DND-41 (cell line): Measurements from ENCODE around the gene MCRIP2.
"Not testable (repeated sequence)": the region's sequence is repeated elsewhere in the genome, so short reads cannot be mapped to it uniquely, and the experiment has no call there.

ENCODE experiments used
- ATAC-seq: fragments of 200-7000 bp; cut with Tn5 transposase; 3 replicates; pipeline ENCODE4 v1.9.1; 2021; ENCODE audit warnings: low read depth; ENCODE audit not compliant: insufficient read depth
- DNase-seq: peaks from one replicate; pipeline ENCODE4 v3.0.0-alpha.2; 2020
- H2AFZ ChIP-seq: 2 replicates; pipeline ENCODE4 v1.6.0; 2012; ENCODE audit warnings: low read depth, low read length
- H3K27ac ChIP-seq: 2 replicates; pipeline ENCODE4 v1.5.1; 2012; ENCODE audit warnings: low read length, inconsistent platforms
- H3K27me3 ChIP-seq: fragments of 200-600 bp; sonication (generic); 2 replicates; pipeline ENCODE4 v1.6.0; 2012; ENCODE audit warnings: low read length, mild to moderate bottlenecking, inconsistent platforms; ENCODE audit not compliant: insufficient read depth, poor library complexity
- H3K36me3 ChIP-seq: 2 replicates; pipeline ENCODE4 v1.5.1; 2012; ENCODE audit warnings: low read length, inconsistent platforms; ENCODE audit not compliant: insufficient read depth
- H3K4me1 ChIP-seq: 2 replicates; pipeline ENCODE4 v1.5.1; 2012; ENCODE audit warnings: mild to moderate bottlenecking, low read length; ENCODE audit not compliant: insufficient read depth
- H3K4me2 ChIP-seq: 2 replicates; pipeline ENCODE4 v1.6.0; 2012; ENCODE audit warnings: mild to moderate bottlenecking, moderate library complexity, low read length, inconsistent platforms; ENCODE audit not compliant: insufficient read depth
- H3K4me3 ChIP-seq, 2 experiments: fragments of 200-600 bp in 1 of 2; shearing (Covaris generic) in 1 of 2; 2 replicates each; pipeline ENCODE4 v1.5.1; 2012 to 2016; ENCODE audit warnings: inconsistent platforms in 2 of 2, low read length in 2 of 2, mild to moderate bottlenecking in 2 of 2, low read depth in 1 of 2, moderate library complexity in 1 of 2
- H3K79me2 ChIP-seq: 2 replicates; pipeline ENCODE4 v1.6.0; 2012; ENCODE audit warnings: low read length, inconsistent platforms; ENCODE audit not compliant: insufficient read depth
- H3K9ac ChIP-seq: 2 replicates; pipeline ENCODE4 v1.6.0; 2012; ENCODE audit warnings: low read depth, mild to moderate bottlenecking, inconsistent platforms, low read length, moderate library complexity
- H3K9me3 ChIP-seq: 2 replicates; pipeline ENCODE4 v1.5.1; 2012; ENCODE audit warnings: low read length, moderate library complexity, mild to moderate bottlenecking, inconsistent platforms; ENCODE audit not compliant: insufficient read depth, severe bottlenecking
- H4K20me1 ChIP-seq: 2 replicates; pipeline ENCODE4 v1.6.0; 2012; ENCODE audit warnings: low read length; ENCODE audit not compliant: insufficient read depth
- CTCF ChIP-seq: IDR thresholded peaks from 2 replicates; pipeline ENCODE4 v1.5.1; 2012; ENCODE audit warnings: borderline replicate concordance, low read length, moderate library complexity, mild to moderate bottlenecking; ENCODE audit not compliant: poor library complexity, severe bottlenecking; ENCODE audit errors: extremely low read depth
- EZH2 ChIP-seq: IDR thresholded peaks from 3 replicates; pipeline ENCODE4 v1.6.1; 2012; ENCODE audit warnings: borderline replicate concordance, low read depth, mild to moderate bottlenecking, moderate library complexity, low read length, inconsistent platforms; ENCODE audit not compliant: severe bottlenecking

The MCRIP2 gene

DNA sequence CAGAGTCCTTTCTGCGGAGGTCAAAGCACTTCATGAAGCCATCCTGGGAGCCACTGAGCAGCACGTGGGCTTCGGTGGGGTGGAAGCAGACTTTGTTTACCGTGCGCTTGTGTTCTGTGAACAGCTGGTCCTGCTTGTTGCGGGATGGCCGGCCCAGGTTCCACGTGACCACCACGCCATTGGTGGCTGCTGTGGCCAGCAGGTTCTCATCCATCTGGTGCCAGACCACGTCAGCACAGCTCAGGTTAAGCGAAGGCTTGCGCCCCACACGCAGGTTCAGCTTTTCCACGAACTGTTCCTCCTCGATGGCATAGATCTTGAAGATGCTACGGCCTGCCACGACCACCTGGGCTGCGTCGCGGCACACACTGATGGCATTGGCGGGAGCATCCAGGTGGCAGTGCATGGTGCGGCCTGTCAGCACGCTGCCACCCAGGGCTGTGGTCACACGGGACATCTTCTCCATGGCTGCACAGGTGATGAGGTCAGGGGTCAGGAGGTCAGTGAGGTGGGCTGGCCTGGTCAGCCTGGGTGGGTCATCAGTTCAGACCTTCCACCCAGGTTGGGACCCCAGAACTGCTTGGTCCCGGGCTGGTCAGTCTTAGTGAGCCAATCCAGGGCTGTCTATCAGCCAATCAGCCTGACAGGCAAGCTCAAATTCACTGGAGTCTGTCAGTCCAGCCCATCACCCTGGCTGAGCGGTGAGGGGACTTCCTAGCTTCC, 47.7 kb downstream of the MCRIP2 start:
- peaks cover 49% of the 10 kb centered on the region for H3K4me1 ChIP-seq
- H3K9ac ChIP-seq, result peak overlapping the region; percentile 80
- H3K79me2 ChIP-seq, result peaks cover 20% of the 10 kb centered on the region
- peaks cover 13% of the 10 kb centered on the region; the same call in 1 of the 2 replicates for H4K20me1 ChIP-seq
- DNase-seq (no peak), ATAC-seq (no peak)
- no peaks in the 10 kb centered on the region for H3K27me3 ChIP-seq
- H3K4me3 ChIP-seq, result peak overlapping the region; percentile 73 to 84
- no peaks in the 10 kb centered on the region for H3K9me3 ChIP-seq
- peak overlapping the region; percentile 94 for H3K4me2 ChIP-seq
- no peak for TF ChIP-seq EZH2
- no peak for TF ChIP-seq CTCF
- peak overlapping the region; percentile 83 for H3K27ac ChIP-seq
- peaks cover 37% of the 10 kb centered on the region for H3K36me3 ChIP-seq
- H2AFZ ChIP-seq, result peak overlapping the region; percentile 78; the same call in 1 of the 2 replicates

DNA sequence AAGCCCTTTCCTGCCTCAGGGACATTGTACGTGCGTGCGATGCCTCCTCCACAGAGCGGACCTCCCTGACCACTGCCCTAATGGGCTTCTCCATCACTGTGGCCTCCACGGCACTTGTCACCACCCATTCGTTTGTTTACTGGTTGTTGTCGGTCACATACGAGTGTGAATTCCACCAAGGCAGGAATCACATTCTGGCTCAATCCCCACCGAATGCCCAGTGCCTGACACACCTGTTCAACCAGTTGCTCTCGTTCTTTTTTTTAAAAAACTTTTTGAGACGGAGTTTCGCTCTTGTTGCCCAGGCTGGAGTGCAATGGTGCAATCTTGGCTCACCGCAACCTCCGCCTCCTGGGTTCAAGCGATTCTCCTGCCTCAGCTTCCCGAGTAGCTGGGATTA, 49.6 kb downstream of the MCRIP2 start:
- H3K9ac ChIP-seq, ATAC-seq, H3K4me3 ChIP-seq, DNase-seq, H3K4me2 ChIP-seq, H3K27me3 ChIP-seq, H3K9me3 ChIP-seq, H3K27ac ChIP-seq: not testable (repeated sequence)
- H4K20me1 ChIP-seq, result peaks cover 13% of the 10 kb centered on the region; the same call in 1 of the 2 replicates
- peaks cover 30% of the 10 kb centered on the region for H3K4me1 ChIP-seq
- H3K36me3 ChIP-seq, result peaks cover 19% of the 10 kb centered on the region
- H2AFZ ChIP-seq, result peak overlapping the region; percentile 78; the same call in 1 of the 2 replicates
- H3K79me2 ChIP-seq, result peaks cover 20% of the 10 kb centered on the region

DNA sequence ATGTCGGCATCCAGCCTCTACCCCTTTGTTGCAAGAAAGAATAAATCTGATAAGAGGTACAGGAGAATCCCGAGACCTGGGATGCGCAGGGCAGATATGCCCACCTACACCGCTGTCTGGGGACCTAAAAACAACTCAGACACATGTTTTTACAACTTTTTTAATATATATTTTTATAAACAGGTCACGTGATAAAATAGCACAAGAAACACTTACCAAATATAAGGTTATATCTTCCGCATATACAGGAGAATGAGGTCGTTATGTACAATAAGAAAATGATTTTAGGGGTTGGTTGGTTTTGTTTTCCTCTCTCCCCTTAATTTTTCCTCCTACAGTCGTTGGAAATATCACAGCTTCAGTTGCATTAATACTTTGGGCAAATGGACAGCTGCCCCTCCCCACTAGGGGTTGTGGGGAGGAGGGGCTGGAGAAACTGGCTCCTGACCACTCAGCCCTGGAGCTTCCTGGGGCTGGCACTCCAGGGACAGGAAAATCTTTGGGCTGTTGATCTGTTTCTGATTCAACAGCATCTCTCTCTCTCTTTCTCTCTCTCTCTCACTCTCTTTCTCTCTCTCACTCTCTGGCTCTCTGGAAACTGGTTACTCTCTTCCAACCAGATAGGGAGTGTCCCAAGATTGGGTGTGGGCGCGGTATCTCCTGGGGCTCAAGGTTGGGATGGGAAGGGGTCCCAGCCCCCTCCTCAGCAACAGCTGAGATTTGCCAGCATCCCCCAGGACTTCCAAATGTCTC, 50.9 kb downstream of the MCRIP2 start:
- Histone ChIP-seq H3K9me3 (no peaks in the 10 kb centered on the region), H4K20me1 (peaks cover 11% of the 10 kb centered on the region; the same call in 1 of the 2 replicates), H3K9ac (no peak overlapping the region), H3K36me3 (peaks cover 6% of the 10 kb centered on the region), H3K4me3 (no peak overlapping the region), H3K4me1 (peaks cover 29% of the 10 kb centered on the region), H3K27ac (no peak overlapping the region), H2AFZ (no peak overlapping the region), H3K4me2 (no peak overlapping the region), H3K79me2 (peaks cover 16% of the 10 kb centered on the region), H3K27me3 (no peaks in the 10 kb centered on the region)
- no peak for TF ChIP-seq CTCF
- TF ChIP-seq EZH2, result no peak
- no peak for DNase-seq
- ATAC-seq, result no peak

- H3K27me3 ChIP-seq, result no peaks in the 10 kb centered on the region
- no peaks in the 10 kb centered on the region for H3K36me3 ChIP-seq
- H3K4me3 ChIP-seq, result no peak overlapping the region
- H4K20me1 ChIP-seq, result peaks cover 3% of the 10 kb centered on the region; the same call in 1 of the 2 replicates
- no peak for TF ChIP-seq CTCF
- no peak for TF ChIP-seq EZH2
- ATAC-seq (no peak), DNase-seq (no peak)
- peaks cover 16% of the 10 kb centered on the region for H3K79me2 ChIP-seq
- H3K9me3 ChIP-seq, result no peaks in the 10 kb centered on the region
- H3K9ac ChIP-seq, result no peak overlapping the region
- H3K27ac ChIP-seq, result no peak overlapping the region
- peaks cover 22% of the 10 kb centered on the region for H3K4me1 ChIP-seq
- no peak overlapping the region for H2AFZ ChIP-seq
- H3K4me2 ChIP-seq, result no peak overlapping the region
Measured at GRCh38 chr16:693364-693763, 51.7 kb downstream of the MCRIP2 start.
